ENCODE data around the gene ZDHHC19.

ZDHHC19 gene

GRCh38 chr3:196149375-196149774, 61.8 kb downstream of the ZDHHC19 start:
- ATAC-seq (ENCODE audit: insufficient read depth, low read depth), result no peak
- peaks cover 3% of the 10 kb centered on the region for H3K9me3 ChIP-seq (ENCODE audit: insufficient read depth, low read length, severe bottlenecking)
- no peaks in the 10 kb centered on the region for H3K4me1 ChIP-seq (ENCODE audit: insufficient read depth, low read length)
- no peak overlapping the region for H2AFZ ChIP-seq (ENCODE audit: low read depth, low read length)
- no peak for DNase-seq
- H3K27ac ChIP-seq (ENCODE audit: low read length), result no peak overlapping the region
- no peaks in the 10 kb centered on the region for H3K79me2 ChIP-seq (ENCODE audit: insufficient read depth, low read length)
- no peak overlapping the region for H3K9ac ChIP-seq (ENCODE audit: low read depth, low read length)
- no peaks in the 10 kb centered on the region for H3K27me3 ChIP-seq (ENCODE audit: insufficient read depth, low read length, poor library complexity)
- H3K4me2 ChIP-seq (ENCODE audit: insufficient read depth, low read length), result no peak overlapping the region
- no peak overlapping the region for H3K4me3 ChIP-seq (ENCODE audit: low read depth in 1 of 2, low read length in 2 of 2)
- H3K36me3 ChIP-seq (ENCODE audit: insufficient read depth, low read length), result no peaks in the 10 kb centered on the region
- H4K20me1 ChIP-seq (ENCODE audit: insufficient read depth, low read length), result no peaks in the 10 kb centered on the region
- TF ChIP-seq CTCF (IDR thresholded peaks at IDR 0.05; ENCODE audit: borderline replicate concordance, extremely low read depth, low read length, poor library complexity, severe bottlenecking) (no peak), EZH2 (IDR thresholded peaks at IDR 0.05; ENCODE audit: borderline replicate concordance, low read depth, low read length, severe bottlenecking) (no peak)

Data from DND-41 (cell line).